SK-N-SH treated with all-trans-retinoic acid at 6 μM for 48 hours (cell line): ENCODE results near the gene ARFIP1.

Experiments used
- ATAC-seq: fragments of 200-7000 bp; cut with Tn5 transposase; 3 replicates; pipeline ENCODE4 v1.9.1; 2020; ENCODE audit warnings: mild to moderate bottlenecking, moderate library complexity
- ARNTL ChIP-seq: fragments of 450-650 bp; formaldehyde crosslinking; IDR thresholded peaks from 2 replicates; pipeline ENCODE4 v1.5.0; 2020; ENCODE audit warnings: low read depth, mild to moderate bottlenecking, moderate library complexity, borderline replicate concordance
- BACH2 ChIP-seq: fragments of 250-450 bp; sonication (Bioruptor Pico); IDR thresholded peaks from 2 replicates; pipeline ENCODE4 v1.9.0; 2021; ENCODE audit warnings: mild to moderate bottlenecking, borderline replicate concordance
- CREB5 ChIP-seq: fragments of 250-450 bp; sonication (Bioruptor Pico); IDR thresholded peaks from 2 replicates; pipeline ENCODE4 v1.5.1; 2020; ENCODE audit warnings: low read depth, mild to moderate bottlenecking, moderate library complexity
- CSDC2 ChIP-seq: fragments of 250-450 bp; sonication (Bioruptor Pico); IDR thresholded peaks from 2 replicates; pipeline ENCODE4 v1.5.0; 2020; ENCODE audit warnings: mild to moderate bottlenecking, moderate library complexity
- CSRNP3 ChIP-seq: fragments of 250-450 bp; sonication (Bioruptor Pico); IDR thresholded peaks from 2 replicates; pipeline ENCODE4 v1.5.1; 2021; ENCODE audit warnings: mild to moderate bottlenecking, moderate library complexity
- ISL1 ChIP-seq: fragments of 250-450 bp; sonication (Bioruptor Pico); IDR thresholded peaks from 2 replicates; pipeline ENCODE4 v2.1.2; 2022; ENCODE audit warnings: mild to moderate bottlenecking, moderate library complexity
- OSR1 ChIP-seq: fragments of 250-450 bp; sonication (Bioruptor Pico); IDR thresholded peaks from 2 replicates; pipeline ENCODE4 v1.8.0; 2022; ENCODE audit warnings: moderate library complexity, mild to moderate bottlenecking, inconsistent platforms
- PPARA ChIP-seq: fragments of 250-450 bp; sonication (Bioruptor Pico); IDR thresholded peaks from 2 replicates; pipeline ENCODE4 v1.5.0; 2020; ENCODE audit warnings: mild to moderate bottlenecking, borderline replicate concordance
- RARB ChIP-seq: fragments of 250-450 bp; sonication (Bioruptor Pico); IDR thresholded peaks from 2 replicates; pipeline ENCODE4 v1.8.0; 2021; ENCODE audit warnings: mild to moderate bottlenecking, moderate library complexity
- TCF4 ChIP-seq: fragments of 250-450 bp; sonication (Bioruptor Pico); IDR thresholded peaks from 2 replicates; pipeline ENCODE4 v1.8.0; 2021; ENCODE audit warnings: mild to moderate bottlenecking, moderate library complexity, borderline replicate concordance
- TOX ChIP-seq: fragments of 250-450 bp; sonication (Bioruptor Pico); IDR thresholded peaks from 2 replicates; pipeline ENCODE4 v1.8.0; 2021; ENCODE audit warnings: mild to moderate bottlenecking, moderate library complexity, borderline replicate concordance
- TSHZ2 ChIP-seq: fragments of 250-450 bp; sonication (Bioruptor Pico); IDR thresholded peaks from 2 replicates; pipeline ENCODE4 v1.5.0; 2020; ENCODE audit warnings: mild to moderate bottlenecking, moderate library complexity
- ZC3H10 ChIP-seq: fragments of 250-450 bp; sonication (Bioruptor Pico); IDR thresholded peaks from 2 replicates; pipeline ENCODE4 v1.5.1; 2021; ENCODE audit warnings: mild to moderate bottlenecking, moderate library complexity
- ZFP3 ChIP-seq: fragments of 250-450 bp; sonication (Bioruptor Pico); IDR thresholded peaks from 2 replicates; pipeline ENCODE4 v1.5.0; 2020; ENCODE audit warnings: mild to moderate bottlenecking, moderate library complexity
- ZFP30 ChIP-seq: fragments of 450-650 bp; formaldehyde crosslinking; IDR thresholded peaks from 2 replicates; pipeline ENCODE4 v1.5.0; 2022; ENCODE audit warnings: mild to moderate bottlenecking, moderate library complexity
- ZNF565 ChIP-seq: fragments of 450-650 bp; formaldehyde crosslinking; conservative IDR thresholded peaks from 2 replicates; pipeline ENCODE4 v1.5.0; 2020; ENCODE audit warnings: low read depth, mild to moderate bottlenecking, moderate library complexity
- ZNF70 ChIP-seq: fragments of 450-650 bp; formaldehyde crosslinking; IDR thresholded peaks from 2 replicates; pipeline ENCODE4 v1.5.0; 2020; ENCODE audit warnings: mild to moderate bottlenecking, moderate library complexity
- ZNF8 ChIP-seq: fragments of 450-650 bp; formaldehyde crosslinking; IDR thresholded peaks from 2 replicates; pipeline ENCODE4 v1.5.0; 2020; ENCODE audit warnings: mild to moderate bottlenecking, moderate library complexity
- TF ChIP-seq, protein P1 (sequence below): fragments of 250-450 bp; sonication (Bioruptor Pico); IDR thresholded peaks from 2 replicates; pipeline ENCODE4 v1.8.0; 2020; ENCODE audit warnings: mild to moderate bottlenecking, moderate library complexity, borderline replicate concordance
- TF ChIP-seq, protein P2 (sequence below): fragments of 250-450 bp; sonication (Bioruptor Pico); IDR thresholded peaks from 2 replicates; pipeline ENCODE4 v1.8.0; 2021; ENCODE audit warnings: low read depth, mild to moderate bottlenecking, moderate library complexity, borderline replicate concordance

The ARFIP1 gene

DNA sequence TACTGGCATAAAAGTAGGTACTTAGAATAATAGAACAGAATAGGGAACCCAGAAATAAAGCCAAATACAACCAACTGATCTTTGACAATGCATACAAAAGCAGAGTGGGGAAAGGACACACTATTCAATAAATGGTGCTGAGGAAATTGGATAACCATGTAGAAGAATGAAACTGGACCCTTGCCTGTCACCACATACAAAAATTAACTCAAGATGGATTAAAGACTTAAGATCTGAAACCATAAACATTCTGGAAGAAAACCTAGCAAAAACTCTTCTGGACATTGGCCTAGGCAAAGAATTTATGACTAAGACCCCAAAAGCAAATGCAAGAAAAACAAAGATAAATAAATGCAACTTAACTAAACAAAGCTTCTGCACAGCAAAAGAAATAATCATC is 45.6 kb downstream of the ARFIP1 start:
- ATAC-seq = no peak
- TF ChIP-seq ZC3H10 (CRISPR knock-in tag) (no peak), RARB (CRISPR knock-in tag) (no peak), TSHZ2 (CRISPR knock-in tag) (no peak), ISL1 (CRISPR knock-in tag) (no peak), ZFP30 (no peak), BACH2 (CRISPR knock-in tag) (no peak), TOX (no peak), ARNTL (CRISPR knock-in tag) (no peak), OSR1 (no peak), CREB5 (CRISPR knock-in tag) (no peak)
- TF ChIP-seq, protein P1, sequence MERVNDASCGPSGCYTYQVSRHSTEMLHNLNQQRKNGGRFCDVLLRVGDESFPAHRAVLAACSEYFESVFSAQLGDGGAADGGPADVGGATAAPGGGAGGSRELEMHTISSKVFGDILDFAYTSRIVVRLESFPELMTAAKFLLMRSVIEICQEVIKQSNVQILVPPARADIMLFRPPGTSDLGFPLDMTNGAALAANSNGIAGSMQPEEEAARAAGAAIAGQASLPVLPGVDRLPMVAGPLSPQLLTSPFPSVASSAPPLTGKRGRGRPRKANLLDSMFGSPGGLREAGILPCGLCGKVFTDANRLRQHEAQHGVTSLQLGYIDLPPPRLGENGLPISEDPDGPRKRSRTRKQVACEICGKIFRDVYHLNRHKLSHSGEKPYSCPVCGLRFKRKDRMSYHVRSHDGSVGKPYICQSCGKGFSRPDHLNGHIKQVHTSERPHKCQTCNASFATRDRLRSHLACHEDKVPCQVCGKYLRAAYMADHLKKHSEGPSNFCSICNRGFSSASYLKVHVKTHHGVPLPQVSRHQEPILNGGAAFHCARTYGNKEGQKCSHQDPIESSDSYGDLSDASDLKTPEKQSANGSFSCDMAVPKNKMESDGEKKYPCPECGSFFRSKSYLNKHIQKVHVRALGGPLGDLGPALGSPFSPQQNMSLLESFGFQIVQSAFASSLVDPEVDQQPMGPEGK (CRISPR knock-in tag) = no peak
- TF ChIP-seq, all 23 proteins: peak for 0

DNA sequence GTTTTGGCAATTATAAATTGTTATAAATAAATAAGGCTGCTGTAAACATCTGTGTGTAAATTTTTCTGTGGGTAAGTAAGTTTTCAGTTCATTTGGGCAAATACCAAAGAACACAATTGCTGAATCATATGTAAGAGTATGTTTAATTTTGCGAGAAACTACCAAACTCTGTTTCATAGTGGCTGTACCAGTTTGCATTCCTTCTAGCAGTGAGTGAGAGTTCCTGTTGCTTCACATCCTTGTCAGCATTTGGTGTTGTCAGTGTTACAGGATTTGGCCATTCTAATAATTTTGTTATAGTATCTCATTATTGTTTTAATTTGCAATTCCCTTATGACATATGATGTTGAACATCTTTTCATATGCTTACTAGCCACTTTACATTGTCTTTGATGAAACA is 48.4 kb downstream of the ARFIP1 start:
- ATAC-seq = no peak
- no peak for TF ChIP-seq TOX
- TF ChIP-seq CSRNP3 = no peak
- TF ChIP-seq, protein P1 (CRISPR knock-in tag) = no peak
- TF ChIP-seq ISL1 (CRISPR knock-in tag) = no peak
- no peak for TF ChIP-seq TSHZ2 (CRISPR knock-in tag)
- no peak for TF ChIP-seq ZNF8 (CRISPR knock-in tag)
- TF ChIP-seq CSDC2 (CRISPR knock-in tag) = no peak
- no peak for TF ChIP-seq ZNF70
- no peak for TF ChIP-seq CREB5 (CRISPR knock-in tag)
- no peak for TF ChIP-seq ARNTL (CRISPR knock-in tag)
- TF ChIP-seq ZNF565 (CRISPR knock-in tag) = no peak
- TF ChIP-seq, protein P2, sequence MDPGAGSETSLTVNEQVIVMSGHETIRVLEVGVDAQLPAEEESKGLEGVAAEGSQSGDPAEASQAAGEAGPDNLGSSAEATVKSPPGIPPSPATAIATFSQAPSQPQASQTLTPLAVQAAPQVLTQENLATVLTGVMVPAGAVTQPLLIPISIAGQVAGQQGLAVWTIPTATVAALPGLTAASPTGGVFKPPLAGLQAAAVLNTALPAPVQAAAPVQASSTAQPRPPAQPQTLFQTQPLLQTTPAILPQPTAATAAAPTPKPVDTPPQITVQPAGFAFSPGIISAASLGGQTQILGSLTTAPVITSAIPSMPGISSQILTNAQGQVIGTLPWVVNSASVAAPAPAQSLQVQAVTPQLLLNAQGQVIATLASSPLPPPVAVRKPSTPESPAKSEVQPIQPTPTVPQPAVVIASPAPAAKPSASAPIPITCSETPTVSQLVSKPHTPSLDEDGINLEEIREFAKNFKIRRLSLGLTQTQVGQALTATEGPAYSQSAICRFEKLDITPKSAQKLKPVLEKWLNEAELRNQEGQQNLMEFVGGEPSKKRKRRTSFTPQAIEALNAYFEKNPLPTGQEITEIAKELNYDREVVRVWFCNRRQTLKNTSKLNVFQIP (CRISPR knock-in tag) = no peak
- TF ChIP-seq PPARA = no peak
- no peak for TF ChIP-seq ZFP3 (CRISPR knock-in tag)
- TF ChIP-seq TCF4 (CRISPR knock-in tag) = no peak
- TF ChIP-seq RARB (CRISPR knock-in tag) = no peak
- no peak for TF ChIP-seq ZFP30
